Measurements from ENCODE around the gene GALT. TPM values are rescaled to one million over a fixed set of nuclear protein-coding genes. Genes with fewer than 3 reads are reported as not detected.

The GALT gene
- total and polyA plus RNA-seq, 2 experiments from 2014 or later: 121 to 148 TPM

DNA sequence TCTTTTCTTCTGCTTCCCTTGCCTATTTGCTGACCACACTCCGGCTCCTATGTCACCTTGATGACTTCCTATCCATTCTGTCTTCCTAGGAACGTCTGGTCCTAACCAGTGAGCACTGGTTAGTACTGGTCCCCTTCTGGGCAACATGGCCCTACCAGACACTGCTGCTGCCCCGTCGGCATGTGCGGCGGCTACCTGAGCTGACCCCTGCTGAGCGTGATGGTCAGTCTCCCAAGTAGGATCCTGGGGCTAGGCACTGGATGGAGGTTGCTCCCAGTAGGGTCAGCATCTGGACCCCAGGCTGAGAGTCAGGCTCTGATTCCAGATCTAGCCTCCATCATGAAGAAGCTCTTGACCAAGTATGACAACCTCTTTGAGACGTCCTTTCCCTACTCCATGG lies 2.2 kb downstream of the GALT start:
- TF ChIP-seq, protein P1, sequence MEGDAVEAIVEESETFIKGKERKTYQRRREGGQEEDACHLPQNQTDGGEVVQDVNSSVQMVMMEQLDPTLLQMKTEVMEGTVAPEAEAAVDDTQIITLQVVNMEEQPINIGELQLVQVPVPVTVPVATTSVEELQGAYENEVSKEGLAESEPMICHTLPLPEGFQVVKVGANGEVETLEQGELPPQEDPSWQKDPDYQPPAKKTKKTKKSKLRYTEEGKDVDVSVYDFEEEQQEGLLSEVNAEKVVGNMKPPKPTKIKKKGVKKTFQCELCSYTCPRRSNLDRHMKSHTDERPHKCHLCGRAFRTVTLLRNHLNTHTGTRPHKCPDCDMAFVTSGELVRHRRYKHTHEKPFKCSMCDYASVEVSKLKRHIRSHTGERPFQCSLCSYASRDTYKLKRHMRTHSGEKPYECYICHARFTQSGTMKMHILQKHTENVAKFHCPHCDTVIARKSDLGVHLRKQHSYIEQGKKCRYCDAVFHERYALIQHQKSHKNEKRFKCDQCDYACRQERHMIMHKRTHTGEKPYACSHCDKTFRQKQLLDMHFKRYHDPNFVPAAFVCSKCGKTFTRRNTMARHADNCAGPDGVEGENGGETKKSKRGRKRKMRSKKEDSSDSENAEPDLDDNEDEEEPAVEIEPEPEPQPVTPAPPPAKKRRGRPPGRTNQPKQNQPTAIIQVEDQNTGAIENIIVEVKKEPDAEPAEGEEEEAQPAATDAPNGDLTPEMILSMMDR (IDR thresholded peaks at IDR 0.05; ENCODE audit: low read depth, low read length): no peak
- DNase-seq (ENCODE audit: low read depth in 1 of 2, low spot score in 1 of 2): no peak
- H3K9me3 ChIP-seq (ENCODE audit: low read depth): no peaks in the 10 kb centered on the region
- peaks cover 35% of the 10 kb centered on the region for H3K4me1 ChIP-seq (ENCODE audit: low read depth)
- no peak overlapping the region for H3K4me3 ChIP-seq
- H3K27me3 ChIP-seq: no peaks in the 10 kb centered on the region
- H3K27ac ChIP-seq: no peak overlapping the region
- H3K36me3 ChIP-seq: peaks cover 18% of the 10 kb centered on the region

DNA sequence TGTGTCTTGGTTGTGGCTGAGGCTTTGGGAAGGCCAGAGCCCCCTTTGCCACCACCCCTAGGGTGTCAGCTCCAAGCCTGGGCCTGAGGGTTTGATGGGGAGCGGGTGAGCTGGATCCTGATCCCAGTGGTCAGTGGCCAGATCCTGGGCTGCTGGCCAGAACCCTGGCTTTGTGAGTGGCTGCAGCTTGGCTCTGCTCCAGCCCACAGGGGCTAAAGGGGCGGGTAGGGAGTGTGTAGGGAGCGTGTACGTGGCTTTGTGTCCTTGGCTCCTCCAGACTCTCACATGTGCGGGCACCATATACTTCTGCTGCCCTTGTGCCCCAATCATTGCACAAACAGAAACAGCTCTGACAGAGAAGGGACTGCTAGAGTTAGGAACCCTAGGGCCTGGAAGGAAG lies 4.3 kb downstream of the GALT start:
- no peak overlapping the region for H3K4me3 ChIP-seq
- H3K9me3 ChIP-seq (ENCODE audit: low read depth): no peaks in the 10 kb centered on the region
- H3K36me3 ChIP-seq: peaks cover 18% of the 10 kb centered on the region
- H3K4me1 ChIP-seq (ENCODE audit: low read depth): peaks cover 49% of the 10 kb centered on the region
- TF ChIP-seq, protein P1 (IDR thresholded peaks at IDR 0.05; ENCODE audit: low read depth, low read length): no peak
- DNase-seq (ENCODE audit: low read depth in 1 of 2, low spot score in 1 of 2): peak in 1 of 2 donors; percentile 80
- peak overlapping the region; percentile 81 for H3K27ac ChIP-seq
- H3K27me3 ChIP-seq: no peaks in the 10 kb centered on the region

DNA sequence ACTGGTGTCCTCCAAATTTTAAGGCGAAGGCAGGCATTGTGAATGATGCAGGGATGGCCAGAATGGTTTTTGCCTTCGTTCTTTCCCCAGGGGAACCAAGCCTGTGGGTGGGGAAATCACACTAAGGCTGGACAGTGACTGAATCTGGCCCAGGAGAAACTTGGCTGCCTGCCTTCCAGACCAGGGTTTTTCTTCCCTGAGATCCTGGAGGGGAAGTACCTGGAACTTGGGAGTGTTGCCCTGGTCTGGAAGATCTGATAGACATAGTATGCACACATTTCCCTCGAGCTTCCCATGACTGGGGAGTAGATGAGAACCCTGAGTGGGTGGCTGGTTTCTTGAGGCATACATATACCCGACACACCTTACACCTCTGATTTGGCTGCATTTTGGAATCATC lies 4.8 kb downstream of the GALT start:
- H3K27ac ChIP-seq: peak overlapping the region; percentile 81
- TF ChIP-seq, protein P1 (IDR thresholded peaks at IDR 0.05; ENCODE audit: low read depth, low read length): no peak
- no peaks in the 10 kb centered on the region for H3K9me3 ChIP-seq (ENCODE audit: low read depth)
- DNase-seq (ENCODE audit: low read depth in 1 of 2, low spot score in 1 of 2): peak in 1 of 2 donors; percentile 69
- no peaks in the 10 kb centered on the region for H3K27me3 ChIP-seq
- H3K4me3 ChIP-seq: peak overlapping the region; percentile 21
- H3K36me3 ChIP-seq: peaks cover 18% of the 10 kb centered on the region
- H3K4me1 ChIP-seq (ENCODE audit: low read depth): peaks cover 44% of the 10 kb centered on the region

DNA sequence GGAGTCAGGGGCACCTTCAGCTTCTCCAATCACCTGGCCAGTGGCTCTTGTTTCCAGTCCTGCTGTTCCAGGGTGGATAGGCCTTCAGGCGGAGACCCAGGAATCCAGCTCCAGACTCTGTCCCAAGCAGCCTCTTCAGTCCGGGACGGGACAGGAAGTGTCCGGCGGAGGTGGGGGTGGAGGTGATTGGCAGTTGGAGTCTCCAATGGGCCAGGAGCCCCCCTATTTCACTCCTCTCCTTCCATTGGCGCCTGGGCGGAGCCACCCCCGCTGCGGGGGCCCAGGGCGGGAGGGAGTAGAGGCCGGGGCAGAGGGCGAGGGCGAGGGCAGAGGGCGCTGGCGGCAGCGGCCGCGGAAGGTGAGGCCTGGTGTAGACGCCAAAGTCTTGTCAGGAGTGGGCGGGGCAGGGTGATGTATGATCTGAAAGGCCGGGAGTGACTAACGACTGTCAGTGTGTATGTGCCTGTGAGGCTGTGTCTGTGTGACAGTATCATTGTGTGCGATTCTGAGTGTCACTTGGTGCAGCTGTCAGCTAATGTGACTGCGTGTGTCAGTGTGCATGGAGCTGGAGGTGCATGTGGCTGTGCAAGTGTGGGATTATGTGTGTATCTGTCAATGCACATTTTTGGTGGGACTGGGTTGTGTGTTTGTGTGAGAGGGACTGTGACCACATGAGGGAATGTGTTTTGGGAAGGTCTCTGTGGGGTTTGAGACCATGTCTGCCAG lies 5.6 kb downstream of the GALT start, which contains the start of gene IL11RA:
Gene IL11RA (plus strand): TSS at position 310 of the 726 bp plus-strand sequence. CDS start 3,033 bp downstream, outside the sequence.
- Histone ChIP-seq H3K4me3 (peak within 1 kb of the TSS; percentile 21), H3K27ac (peak within 1 kb of the TSS; percentile 81), H3K4me1 (ENCODE audit: low read depth) (peaks cover 44% of the 10 kb centered on the region), H3K27me3 (no peaks in the 10 kb centered on the region), H3K9me3 (ENCODE audit: low read depth) (no peaks in the 10 kb centered on the region), H3K36me3 (peaks cover 18% of the 10 kb centered on the region)
- DNase-seq (ENCODE audit: low read depth in 1 of 2, low spot score in 1 of 2): peak; percentile 83 to 92
- TF ChIP-seq, protein P1 (IDR thresholded peaks at IDR 0.05; ENCODE audit: low read depth, low read length): no peak

DNA sequence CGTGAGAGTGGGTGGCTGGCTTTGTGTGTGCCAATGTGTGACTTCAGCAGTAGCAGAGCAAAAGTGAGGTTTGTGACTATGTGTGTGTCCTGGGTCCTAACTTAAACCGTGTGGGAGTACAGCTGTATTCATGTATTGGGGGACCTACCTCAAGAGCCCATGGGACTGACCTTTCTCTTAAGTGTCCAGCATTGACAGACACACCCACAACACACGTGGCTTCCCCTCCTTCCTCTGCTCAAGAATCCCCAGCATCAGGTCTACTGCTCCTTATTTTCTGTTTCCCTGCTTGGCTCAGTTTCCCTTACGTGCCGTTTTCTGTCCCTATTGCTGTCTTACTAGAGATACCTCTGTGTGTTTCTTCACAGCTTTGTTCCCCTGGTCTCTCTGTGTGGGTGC lies 6.1 kb downstream of the GALT start:
- TF ChIP-seq, protein P1 (IDR thresholded peaks at IDR 0.05; ENCODE audit: low read depth, low read length): no peak
- H3K4me3 ChIP-seq: peak overlapping the region; percentile 21
- no peaks in the 10 kb centered on the region for H3K27me3 ChIP-seq
- H3K4me1 ChIP-seq (ENCODE audit: low read depth): peaks cover 41% of the 10 kb centered on the region
- peak in 1 of 2 donors; percentile 20 for DNase-seq (ENCODE audit: low read depth in 1 of 2, low spot score in 1 of 2)
- no peaks in the 10 kb centered on the region for H3K9me3 ChIP-seq (ENCODE audit: low read depth)
- H3K27ac ChIP-seq: peak overlapping the region; percentile 81
- H3K36me3 ChIP-seq: peaks cover 18% of the 10 kb centered on the region

Measured in cardiac muscle cell (in vitro differentiated cells and primary cell).